ENCODE data around the gene MINDY4.

DNA sequence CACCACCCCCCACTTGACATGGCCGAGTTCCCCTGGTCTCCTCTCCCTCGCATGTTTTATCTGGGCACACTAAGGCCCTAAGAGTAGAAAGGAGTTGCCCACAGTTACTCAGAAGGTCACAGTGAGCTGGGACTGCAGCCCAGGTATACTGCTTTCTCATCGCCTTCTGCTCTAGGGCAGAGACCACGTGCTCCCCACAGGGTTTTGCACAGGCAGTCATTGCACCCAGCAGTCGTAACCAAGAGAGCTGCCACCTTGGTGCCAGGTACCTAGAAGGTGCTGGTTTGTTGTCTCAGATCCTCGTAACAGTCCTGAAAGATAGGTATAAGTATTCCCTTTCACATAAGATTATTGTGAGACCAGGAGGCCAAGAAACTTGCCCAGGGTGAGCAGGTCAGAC is 1.8 kb downstream of the MINDY4 start:
- TF ChIP-seq, protein P1, sequence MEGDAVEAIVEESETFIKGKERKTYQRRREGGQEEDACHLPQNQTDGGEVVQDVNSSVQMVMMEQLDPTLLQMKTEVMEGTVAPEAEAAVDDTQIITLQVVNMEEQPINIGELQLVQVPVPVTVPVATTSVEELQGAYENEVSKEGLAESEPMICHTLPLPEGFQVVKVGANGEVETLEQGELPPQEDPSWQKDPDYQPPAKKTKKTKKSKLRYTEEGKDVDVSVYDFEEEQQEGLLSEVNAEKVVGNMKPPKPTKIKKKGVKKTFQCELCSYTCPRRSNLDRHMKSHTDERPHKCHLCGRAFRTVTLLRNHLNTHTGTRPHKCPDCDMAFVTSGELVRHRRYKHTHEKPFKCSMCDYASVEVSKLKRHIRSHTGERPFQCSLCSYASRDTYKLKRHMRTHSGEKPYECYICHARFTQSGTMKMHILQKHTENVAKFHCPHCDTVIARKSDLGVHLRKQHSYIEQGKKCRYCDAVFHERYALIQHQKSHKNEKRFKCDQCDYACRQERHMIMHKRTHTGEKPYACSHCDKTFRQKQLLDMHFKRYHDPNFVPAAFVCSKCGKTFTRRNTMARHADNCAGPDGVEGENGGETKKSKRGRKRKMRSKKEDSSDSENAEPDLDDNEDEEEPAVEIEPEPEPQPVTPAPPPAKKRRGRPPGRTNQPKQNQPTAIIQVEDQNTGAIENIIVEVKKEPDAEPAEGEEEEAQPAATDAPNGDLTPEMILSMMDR (IDR thresholded peaks at IDR 0.05; ENCODE audit: low read depth, low read length, poor library complexity, severe bottlenecking) = no peak
- TF ChIP-seq EZH2phosphoT487 (IDR thresholded peaks at IDR 0.05; ENCODE audit: borderline replicate concordance, low read length) = no peak
